Measurements from ENCODE around the gene PTS.

DNA sequence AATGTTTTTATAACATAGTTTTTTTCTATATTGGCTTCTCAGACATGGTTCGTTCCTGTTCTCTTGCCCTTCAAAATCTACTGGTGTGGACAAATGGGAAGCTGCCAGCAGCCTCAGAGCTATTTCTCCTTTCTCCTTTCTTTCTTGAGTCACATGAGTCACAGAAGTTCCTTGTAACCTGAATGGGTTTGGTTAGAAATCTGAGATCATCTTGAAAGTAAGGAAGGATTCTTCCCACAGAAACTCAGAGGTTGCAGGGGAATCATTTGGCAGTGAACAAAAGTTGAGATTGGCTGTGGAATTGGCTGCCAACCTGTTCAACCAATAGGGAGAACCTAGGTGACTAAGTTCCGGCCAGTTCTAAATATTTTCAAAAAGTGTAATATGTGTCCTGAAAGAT, 22.0 kb downstream of the PTS start:
- no peak for TF ChIP-seq E2F4 (CRISPR knock-in tag; IDR thresholded peaks at IDR 0.05; ENCODE audit: borderline replicate concordance, low read depth)
- TF ChIP-seq, protein P1, sequence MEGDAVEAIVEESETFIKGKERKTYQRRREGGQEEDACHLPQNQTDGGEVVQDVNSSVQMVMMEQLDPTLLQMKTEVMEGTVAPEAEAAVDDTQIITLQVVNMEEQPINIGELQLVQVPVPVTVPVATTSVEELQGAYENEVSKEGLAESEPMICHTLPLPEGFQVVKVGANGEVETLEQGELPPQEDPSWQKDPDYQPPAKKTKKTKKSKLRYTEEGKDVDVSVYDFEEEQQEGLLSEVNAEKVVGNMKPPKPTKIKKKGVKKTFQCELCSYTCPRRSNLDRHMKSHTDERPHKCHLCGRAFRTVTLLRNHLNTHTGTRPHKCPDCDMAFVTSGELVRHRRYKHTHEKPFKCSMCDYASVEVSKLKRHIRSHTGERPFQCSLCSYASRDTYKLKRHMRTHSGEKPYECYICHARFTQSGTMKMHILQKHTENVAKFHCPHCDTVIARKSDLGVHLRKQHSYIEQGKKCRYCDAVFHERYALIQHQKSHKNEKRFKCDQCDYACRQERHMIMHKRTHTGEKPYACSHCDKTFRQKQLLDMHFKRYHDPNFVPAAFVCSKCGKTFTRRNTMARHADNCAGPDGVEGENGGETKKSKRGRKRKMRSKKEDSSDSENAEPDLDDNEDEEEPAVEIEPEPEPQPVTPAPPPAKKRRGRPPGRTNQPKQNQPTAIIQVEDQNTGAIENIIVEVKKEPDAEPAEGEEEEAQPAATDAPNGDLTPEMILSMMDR (IDR thresholded peaks at IDR 0.05), result no peak
